GM12872 (cell line): ENCODE results near the gene GSG1L.

Source experiments
- CTCF ChIP-seq: IDR thresholded peaks from 3 replicates; pipeline ENCODE4 v1.5.1; 2011; ENCODE audit warnings: low read depth, mild to moderate bottlenecking, low read length, moderate library complexity; ENCODE audit not compliant: insufficient read depth

GSG1L gene

DNA sequence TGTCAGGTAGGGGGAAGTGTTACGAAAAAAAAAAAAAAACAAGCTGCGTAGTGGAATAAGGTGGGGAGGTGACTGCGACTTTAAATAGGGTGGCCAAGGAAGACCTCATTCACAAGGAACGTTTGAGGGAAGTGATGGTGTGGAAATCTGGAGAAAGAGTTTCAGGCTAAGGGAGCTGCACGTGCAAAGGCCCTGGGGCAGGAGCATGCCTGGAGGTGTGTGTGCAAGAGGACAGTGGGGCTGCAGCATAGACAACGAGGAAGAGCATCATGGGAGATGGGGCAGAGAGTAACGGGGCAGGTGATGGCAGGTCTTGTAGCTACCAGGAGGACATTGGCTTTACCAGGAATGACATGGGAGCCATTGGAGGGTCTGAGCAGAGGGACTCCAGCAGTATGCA, 12.0 kb downstream of the GSG1L start:
- TF ChIP-seq CTCF, result no peak

GRCh38 chr16:28042811-28043210, 20.7 kb downstream of the GSG1L start:
- TF ChIP-seq CTCF, result no peak

- TF ChIP-seq CTCF, result no peak
Measured at GRCh38 chr16:28041615-28042014, 21.9 kb downstream of the GSG1L start.

DNA sequence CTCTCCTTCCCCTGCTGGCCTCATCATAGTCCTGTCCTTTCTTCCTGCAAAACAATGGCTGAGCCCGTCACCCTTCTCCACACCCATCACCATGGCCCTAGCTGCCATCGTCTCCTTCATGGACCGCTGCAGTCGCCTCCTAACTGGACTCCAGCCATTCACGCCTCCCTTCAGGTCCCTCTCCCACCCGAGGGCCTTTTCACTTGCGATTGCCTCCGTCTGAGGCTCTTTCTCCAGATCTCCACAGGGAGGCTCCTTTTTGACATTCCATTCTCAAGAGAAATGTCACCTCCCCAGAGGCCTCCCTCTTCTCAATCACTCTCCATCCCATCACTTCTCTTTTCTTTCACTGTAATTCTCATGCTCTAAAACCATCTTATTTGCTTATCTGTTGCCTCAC, 23.5 kb downstream of the GSG1L start:
- no peak for TF ChIP-seq CTCF

GRCh38 chr16:28039493-28039892, 24.0 kb downstream of the GSG1L start:
- no peak for TF ChIP-seq CTCF

DNA sequence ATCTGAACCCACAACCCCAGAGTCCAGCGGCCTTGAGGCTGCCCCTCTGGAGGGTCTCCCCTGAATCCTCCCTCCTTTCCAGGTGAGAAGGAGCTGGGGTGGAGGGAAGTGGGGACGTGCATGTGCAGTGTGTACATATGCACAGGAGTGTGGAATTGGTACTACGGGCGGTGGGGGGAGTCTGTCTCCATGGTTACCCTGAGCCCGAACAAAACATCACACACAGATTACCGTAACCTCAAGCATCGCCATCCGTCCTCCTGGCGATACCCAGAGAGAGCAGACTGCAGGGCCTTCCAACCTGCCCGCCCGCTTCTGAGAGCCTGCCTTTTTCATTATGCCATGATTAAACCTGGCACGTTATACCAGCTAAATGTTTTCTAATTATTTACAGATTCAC, 25.1 kb downstream of the GSG1L start:
- TF ChIP-seq CTCF, result no peak

DNA sequence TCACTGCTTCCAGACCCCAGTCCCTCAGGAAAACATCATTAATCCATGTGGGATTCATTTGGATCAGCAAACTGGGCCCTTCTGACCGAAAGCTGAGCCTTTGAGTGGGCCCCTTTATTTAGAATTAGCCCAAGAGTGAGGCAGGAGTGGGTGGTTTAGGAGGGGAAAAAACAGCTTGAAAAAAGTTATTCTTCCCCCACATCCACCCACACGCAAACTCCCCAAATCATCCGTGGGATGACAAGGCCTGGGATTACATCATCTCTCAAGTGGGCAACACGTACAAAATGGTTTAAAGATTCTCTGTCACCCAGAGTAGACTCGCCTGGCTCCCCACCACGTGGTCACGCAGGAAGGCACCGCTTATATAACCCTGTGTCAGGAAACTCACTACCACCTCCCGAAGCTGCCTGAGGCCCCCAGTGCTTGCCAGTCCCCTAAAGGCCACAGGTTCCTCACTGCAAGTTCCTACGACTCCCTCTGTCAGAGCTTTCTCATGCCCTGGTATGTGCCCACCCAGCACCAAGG, 27.6 kb downstream of the GSG1L start:
- no peak for TF ChIP-seq CTCF

DNA sequence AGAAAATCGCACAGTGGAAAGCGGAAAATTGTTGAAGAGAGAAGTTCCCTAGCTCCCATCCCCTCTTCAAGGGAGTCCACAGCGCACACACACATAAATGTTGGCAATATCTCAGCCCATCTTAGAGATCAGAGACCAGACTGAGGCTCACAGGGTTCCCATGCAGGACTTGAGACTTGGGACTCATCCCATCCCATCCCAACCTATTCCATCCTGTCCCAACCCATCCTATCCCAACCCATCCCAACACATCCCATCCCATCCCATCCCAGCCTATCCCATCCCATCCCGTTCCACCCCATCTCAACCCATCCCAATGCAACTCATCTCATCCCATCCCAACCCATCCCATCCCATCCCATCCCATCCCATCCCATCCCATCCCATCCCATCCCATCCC, 29.6 kb downstream of the GSG1L start:
- TF ChIP-seq CTCF, result no peak
